Neutrophil (primary cell): Measurements from ENCODE around the gene MTMR2.
A peak's percentile ranks its signal among the peaks of the same experiment; 100 is the strongest.

Source experiments
- H3K27ac ChIP-seq: fragments of 200-600 bp; sonication (generic); 2 replicates; pipeline ENCODE4 v1.5.1; 2016; ENCODE audit warnings: mild to moderate bottlenecking, moderate library complexity
- H3K27me3 ChIP-seq: fragments of 200-600 bp; sonication (generic); 2 replicates; pipeline ENCODE4 v1.6.0; 2016; ENCODE audit warnings: mild to moderate bottlenecking
- H3K36me3 ChIP-seq: fragments of 200-600 bp; sonication (generic); 2 replicates; pipeline ENCODE4 v1.5.1; 2017
- H3K4me1 ChIP-seq, 2 experiments: fragments of 200-600 bp in 1 of 2; sonication (generic) in 1 of 2; 1 replicate in 1 of 2; 2 replicates in 1 of 2; pipeline versions ENCODE4 v1.5.1 to v1.6.1; 2013 to 2016; ENCODE audit warnings: low read depth in 1 of 2, low read length in 1 of 2, mild to moderate bottlenecking in 1 of 2, moderate library complexity in 1 of 2; ENCODE audit not compliant: control insufficient read depth in 1 of 2, insufficient read depth in 1 of 2
- H3K4me3 ChIP-seq, 2 experiments: fragments of 200-600 bp in 1 of 2; sonication (generic) in 1 of 2; 1 replicate in 1 of 2; 2 replicates in 1 of 2; pipeline ENCODE4 v1.5.1; 2013 to 2016; ENCODE audit warnings: low read depth in 1 of 2, low read length in 1 of 2, mild to moderate bottlenecking in 1 of 2, moderate library complexity in 1 of 2
- H3K9me3 ChIP-seq: fragments of 200-600 bp; sonication (generic); 2 replicates; pipeline ENCODE4 v1.5.1; 2016
- CTCF ChIP-seq: fragments of 200-600 bp; sonication (generic); IDR thresholded peaks from 2 replicates; pipeline ENCODE4 v1.5.1; 2016; ENCODE audit warnings: antibody characterized with exemption

Gene MTMR2

GRCh38 chr11:95923439-95923727, 524 bp downstream of the MTMR2 start:
- H3K4me1 ChIP-seq = peaks cover 8 to 12% of the 10 kb centered on the region in 2 experiments

DNA sequence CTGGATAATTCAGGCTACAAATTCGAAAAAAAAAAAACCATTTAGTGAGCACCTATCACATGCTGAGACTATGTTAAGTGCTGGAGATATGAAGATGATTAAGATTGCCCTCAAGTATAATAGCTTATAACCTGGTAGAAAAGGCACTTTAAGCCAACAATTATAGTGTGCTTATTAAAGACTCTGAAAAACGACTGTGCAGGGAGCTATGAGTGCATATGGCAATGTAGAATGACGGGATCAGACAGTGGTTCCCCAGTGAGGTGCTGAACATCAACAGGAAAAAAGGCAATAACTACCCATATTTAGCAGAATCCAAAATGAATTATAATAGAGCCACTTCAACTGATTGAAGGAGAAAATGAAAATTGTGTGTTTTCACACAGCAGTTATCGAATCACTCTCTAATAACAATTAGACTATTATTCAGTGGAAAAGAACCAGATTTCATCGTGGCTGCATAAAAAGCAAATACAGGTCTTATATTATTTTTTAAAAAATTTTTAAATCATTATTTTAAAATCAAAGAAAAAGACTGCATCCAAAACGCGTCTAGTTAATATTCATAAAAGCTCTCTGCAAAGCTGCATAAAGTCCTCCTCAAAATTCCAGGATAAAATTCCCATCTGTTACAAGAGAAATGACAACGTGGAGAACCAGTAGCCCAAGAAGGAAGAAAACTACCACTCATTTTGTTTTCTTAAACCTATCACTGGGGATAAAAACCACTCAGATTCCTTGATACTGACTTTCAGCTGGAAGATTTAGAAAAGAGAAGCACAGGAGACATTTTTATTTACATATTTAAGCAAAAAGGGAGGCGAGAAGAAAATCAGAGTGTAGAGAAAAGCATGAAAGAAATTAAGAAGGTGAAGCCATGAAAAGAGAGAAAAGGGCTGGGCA, 1.1 kb downstream of the MTMR2 start:
- no peaks in the 10 kb centered on the region for H3K36me3 ChIP-seq
- no peak overlapping the region for H3K27ac ChIP-seq
- peak overlapping the region; percentile 69 to 78 for H3K4me3 ChIP-seq
- H3K27me3 ChIP-seq = peaks cover 20% of the 10 kb centered on the region
- no peak for TF ChIP-seq CTCF
- peaks cover 8 to 12% of the 10 kb centered on the region in 2 experiments for H3K4me1 ChIP-seq
- no peaks in the 10 kb centered on the region for H3K9me3 ChIP-seq

More at GRCh38 chr11:95923439-95923727, 524 bp downstream of the MTMR2 start:
- Histone ChIP-seq H3K27ac (no peak overlapping the region), H3K9me3 (no peaks in the 10 kb centered on the region), H3K36me3 (no peaks in the 10 kb centered on the region), H3K27me3 (peaks cover 20% of the 10 kb centered on the region), H3K4me3 (peak overlapping the region; percentile 69 to 78)
- TF ChIP-seq CTCF = no peak

GRCh38 chr11:95922099-95922498, 1.8 kb downstream of the MTMR2 start:
- H3K4me3 ChIP-seq = no peak overlapping the region
- H3K36me3 ChIP-seq = no peaks in the 10 kb centered on the region
- no peaks in the 10 kb centered on the region for H3K9me3 ChIP-seq
- H3K4me1 ChIP-seq = peaks cover 8 to 12% of the 10 kb centered on the region in 2 experiments
- no peak for TF ChIP-seq CTCF
- peaks cover 17% of the 10 kb centered on the region for H3K27me3 ChIP-seq
- H3K27ac ChIP-seq = no peak overlapping the region

DNA sequence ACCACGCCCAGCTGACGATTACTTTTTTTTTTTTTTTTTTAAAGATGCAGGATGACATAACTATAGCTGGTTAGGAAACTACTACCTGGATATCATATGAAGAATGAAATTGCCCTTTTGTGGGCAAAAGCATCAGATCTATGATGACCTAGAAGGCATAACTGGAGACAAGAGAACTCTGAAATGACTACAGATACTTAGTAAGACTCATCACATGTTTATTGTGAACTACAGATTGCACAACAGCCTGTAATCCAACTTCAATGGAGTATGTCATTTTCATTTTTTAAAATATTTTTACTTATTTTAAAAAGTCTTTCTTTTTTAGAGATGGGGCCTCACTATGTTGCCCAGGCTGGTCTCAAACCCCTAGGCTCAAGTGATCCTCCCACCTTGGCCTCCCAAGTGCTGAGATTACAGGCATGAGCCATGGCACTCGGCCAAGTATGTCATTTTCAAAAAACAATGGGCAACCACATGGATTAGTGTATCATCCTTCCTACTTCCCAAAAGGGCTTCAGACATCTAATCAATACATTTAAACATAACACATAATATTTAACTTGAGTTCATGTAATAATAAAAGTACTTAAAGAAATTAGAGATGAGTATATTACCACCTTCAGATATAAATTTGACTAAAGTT, 3.3 kb downstream of the MTMR2 start:
- Histone ChIP-seq H3K4me3 (no peak overlapping the region), H3K9me3 (no peaks in the 10 kb centered on the region), H3K27me3 (peaks cover 5% of the 10 kb centered on the region), H3K27ac (no peak overlapping the region), H3K4me1 (peaks cover 8 to 12% of the 10 kb centered on the region in 2 experiments), H3K36me3 (no peaks in the 10 kb centered on the region)
- no peak for TF ChIP-seq CTCF

GRCh38 chr11:95919514-95919913, 4.4 kb downstream of the MTMR2 start:
- Histone ChIP-seq H3K36me3 (no peaks in the 10 kb centered on the region), H3K27ac (no peak overlapping the region), H3K4me3 (no peak overlapping the region), H3K4me1 (peaks cover 5 to 11% of the 10 kb centered on the region in 2 experiments), H3K9me3 (no peaks in the 10 kb centered on the region), H3K27me3 (no peaks in the 10 kb centered on the region)
- no peak for TF ChIP-seq CTCF
